ENCODE results near the gene IL1RAPL2. TPM values are rescaled to one million over a fixed set of nuclear protein-coding genes. Genes with fewer than 3 reads are reported as not detected.

The IL1RAPL2 gene
- total RNA-seq, 1 donor from 2014 or later, result not detected

DNA sequence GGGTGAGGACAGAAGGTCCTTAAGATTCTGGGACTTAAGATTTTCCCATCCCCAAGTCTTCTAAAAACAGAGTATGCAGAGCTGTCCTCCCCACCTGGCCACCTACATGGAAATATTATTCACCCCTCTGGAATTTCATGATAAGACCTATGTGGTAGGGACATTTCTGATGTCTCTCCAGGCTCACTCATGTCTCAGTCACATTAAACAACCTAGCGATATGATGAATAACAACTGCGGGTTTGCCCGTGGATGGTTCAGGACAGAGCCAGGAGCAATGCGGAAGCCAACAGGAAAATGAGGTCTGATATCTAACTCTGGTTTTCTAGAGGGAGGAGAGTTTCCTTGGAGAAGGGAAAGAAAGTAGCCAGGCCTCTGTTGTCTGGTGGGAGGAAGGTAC lies 607.1 kb downstream of the IL1RAPL2 start:
- Mint-ChIP-seq H3K9me3 (no peaks in the 10 kb centered on the region), H3K27me3 (no peaks in the 10 kb centered on the region), H3K36me3 (ENCODE audit: low read depth) (no peaks in the 10 kb centered on the region), H3K4me1 (no peaks in the 10 kb centered on the region), H3K27ac (no peak overlapping the region), H3K4me3 (no peak overlapping the region)
- DNase-seq, result no peak
- intact Hi-C loops (cut with micrococcal nuclease), result no loop called here
- POLR2A ChIA-PET, result no interaction called here
- TF ChIP-seq, protein P1, sequence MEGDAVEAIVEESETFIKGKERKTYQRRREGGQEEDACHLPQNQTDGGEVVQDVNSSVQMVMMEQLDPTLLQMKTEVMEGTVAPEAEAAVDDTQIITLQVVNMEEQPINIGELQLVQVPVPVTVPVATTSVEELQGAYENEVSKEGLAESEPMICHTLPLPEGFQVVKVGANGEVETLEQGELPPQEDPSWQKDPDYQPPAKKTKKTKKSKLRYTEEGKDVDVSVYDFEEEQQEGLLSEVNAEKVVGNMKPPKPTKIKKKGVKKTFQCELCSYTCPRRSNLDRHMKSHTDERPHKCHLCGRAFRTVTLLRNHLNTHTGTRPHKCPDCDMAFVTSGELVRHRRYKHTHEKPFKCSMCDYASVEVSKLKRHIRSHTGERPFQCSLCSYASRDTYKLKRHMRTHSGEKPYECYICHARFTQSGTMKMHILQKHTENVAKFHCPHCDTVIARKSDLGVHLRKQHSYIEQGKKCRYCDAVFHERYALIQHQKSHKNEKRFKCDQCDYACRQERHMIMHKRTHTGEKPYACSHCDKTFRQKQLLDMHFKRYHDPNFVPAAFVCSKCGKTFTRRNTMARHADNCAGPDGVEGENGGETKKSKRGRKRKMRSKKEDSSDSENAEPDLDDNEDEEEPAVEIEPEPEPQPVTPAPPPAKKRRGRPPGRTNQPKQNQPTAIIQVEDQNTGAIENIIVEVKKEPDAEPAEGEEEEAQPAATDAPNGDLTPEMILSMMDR (IDR thresholded peaks at IDR 0.05), result no peak
- CTCF ChIA-PET, result no interaction called here
- ATAC-seq (ENCODE audit: low read depth), result no peak

DNA sequence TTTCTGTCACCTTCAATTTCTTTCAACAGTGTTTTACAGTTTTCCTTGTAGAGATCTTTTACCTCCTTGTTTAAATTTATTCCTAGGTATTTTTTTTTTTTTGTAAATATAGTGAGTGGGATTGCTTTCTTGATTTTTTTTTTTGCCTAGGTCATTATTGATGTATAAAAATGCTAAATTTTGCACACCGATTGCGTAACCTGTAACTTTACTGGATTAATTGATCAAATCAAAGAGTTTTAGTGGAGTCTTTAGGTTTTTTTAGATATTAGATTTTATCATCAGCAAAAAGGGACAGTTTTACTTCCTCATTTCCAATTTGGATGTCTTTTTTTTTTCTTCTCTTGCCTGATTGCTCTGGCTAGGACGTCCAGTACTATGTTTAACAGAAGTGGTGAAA lies 613.6 kb downstream of the IL1RAPL2 start:
- TF ChIP-seq, protein P1 (IDR thresholded peaks at IDR 0.05), result no peak
- H3K4me1 Mint-ChIP-seq, result no peaks in the 10 kb centered on the region
- no peak overlapping the region for H3K27ac Mint-ChIP-seq
- H3K27me3 Mint-ChIP-seq, result no peaks in the 10 kb centered on the region
- POLR2A ChIA-PET, result no interaction called here
- no peak overlapping the region for H3K4me3 Mint-ChIP-seq
- CTCF ChIA-PET, result no interaction called here
- H3K36me3 Mint-ChIP-seq (ENCODE audit: low read depth), result no peaks in the 10 kb centered on the region
- no peaks in the 10 kb centered on the region for H3K9me3 Mint-ChIP-seq
- ATAC-seq (ENCODE audit: low read depth) (no peak), DNase-seq (no peak)
- intact Hi-C loops (cut with micrococcal nuclease), result no loop called here

DNA sequence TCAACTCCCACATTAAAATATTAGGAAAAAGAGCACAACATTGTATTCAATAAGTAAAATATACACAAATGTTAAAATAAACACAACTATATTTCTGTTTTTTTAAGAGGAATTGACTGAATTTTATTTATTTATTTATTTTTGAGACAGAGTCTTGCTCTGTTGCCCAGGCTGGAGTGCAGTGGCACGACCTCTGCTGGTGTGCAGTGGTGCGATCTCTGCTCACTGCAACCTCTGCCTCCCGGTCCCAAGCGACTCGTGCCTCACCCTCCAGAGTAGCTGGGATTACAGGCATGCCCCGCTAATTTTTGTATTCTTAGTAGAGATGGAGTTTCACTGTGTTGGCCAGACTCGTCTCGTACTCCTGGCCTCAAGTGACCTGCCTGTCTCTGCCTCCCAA lies 623.1 kb downstream of the IL1RAPL2 start:
- no peak overlapping the region for H3K4me3 Mint-ChIP-seq
- H3K27ac Mint-ChIP-seq, result no peak overlapping the region
- ChIA-PET CTCF (no interaction called here), POLR2A (no interaction called here)
- TF ChIP-seq, protein P1 (IDR thresholded peaks at IDR 0.05), result no peak
- H3K36me3 Mint-ChIP-seq (ENCODE audit: low read depth), result no peaks in the 10 kb centered on the region
- H3K9me3 Mint-ChIP-seq, result no peaks in the 10 kb centered on the region
- DNase-seq (no peak), ATAC-seq (ENCODE audit: low read depth) (no peak)
- H3K27me3 Mint-ChIP-seq, result no peaks in the 10 kb centered on the region
- intact Hi-C loops (cut with micrococcal nuclease), result no loop called here
- no peaks in the 10 kb centered on the region for H3K4me1 Mint-ChIP-seq

DNA sequence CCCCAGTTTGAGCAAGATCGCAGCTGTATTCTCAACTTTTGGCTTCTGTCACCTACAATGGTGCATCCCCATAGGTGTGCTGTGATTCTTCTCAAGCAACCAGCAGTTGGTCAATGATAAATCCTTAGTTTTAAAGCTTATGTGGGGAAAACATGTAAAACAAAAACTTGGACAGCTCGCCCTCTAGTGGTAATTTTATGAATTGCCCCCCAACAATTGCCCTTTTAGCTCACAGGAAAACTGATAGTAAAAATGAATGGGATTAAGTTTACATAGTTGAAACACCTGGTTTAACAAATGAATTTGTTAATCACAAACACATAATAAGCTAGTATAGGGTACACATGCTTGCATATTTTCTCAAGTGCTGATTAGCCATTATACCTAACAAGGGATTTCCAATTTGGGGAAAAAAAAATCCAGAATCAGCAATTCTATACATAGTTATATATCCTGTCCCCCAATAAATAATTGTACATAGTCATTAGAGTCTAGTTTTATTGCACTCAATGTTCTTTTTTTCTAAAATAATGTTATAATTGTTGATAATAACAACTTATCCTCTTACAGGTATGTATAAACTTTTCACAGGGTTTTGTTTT lies 624.4 kb downstream of the IL1RAPL2 start:
- Mint-ChIP-seq H3K27ac (no peak overlapping the region), H3K27me3 (no peaks in the 10 kb centered on the region), H3K4me1 (no peaks in the 10 kb centered on the region), H3K4me3 (no peak overlapping the region), H3K36me3 (ENCODE audit: low read depth) (no peaks in the 10 kb centered on the region), H3K9me3 (no peaks in the 10 kb centered on the region)
- POLR2A ChIA-PET, result no interaction called here
- no peak for DNase-seq
- intact Hi-C loops (cut with micrococcal nuclease), result no loop called here
- TF ChIP-seq, protein P1 (IDR thresholded peaks at IDR 0.05), result no peak
- ATAC-seq (ENCODE audit: low read depth), result no peak
- CTCF ChIA-PET, result no interaction called here

DNA sequence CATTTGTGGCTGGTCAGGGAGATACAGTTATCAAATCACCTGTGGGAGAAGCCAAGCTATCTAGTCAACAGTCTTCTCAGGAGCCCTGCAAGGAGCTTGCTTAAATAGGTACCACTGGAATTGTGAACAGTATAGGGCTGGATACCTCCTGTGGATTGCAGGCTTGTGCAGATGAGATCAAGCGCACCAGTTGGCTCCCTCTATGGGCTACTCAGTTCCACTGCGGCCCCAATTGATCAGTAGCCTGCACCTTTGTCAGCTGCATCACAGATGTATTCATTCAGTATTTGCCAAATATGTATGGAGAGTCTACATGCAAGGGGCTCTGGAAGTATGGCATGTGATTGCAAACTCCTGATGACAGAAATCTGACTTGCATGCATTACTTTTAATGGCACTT lies 625.9 kb downstream of the IL1RAPL2 start:
- H3K27me3 Mint-ChIP-seq, result no peaks in the 10 kb centered on the region

More for the DNA sequence above, 625.9 kb downstream of the IL1RAPL2 start:
- intact Hi-C loops (cut with micrococcal nuclease), result no loop called here
- no peak overlapping the region for H3K4me3 Mint-ChIP-seq
- no peak for ATAC-seq (ENCODE audit: low read depth)
- no peaks in the 10 kb centered on the region for H3K36me3 Mint-ChIP-seq (ENCODE audit: low read depth)
- H3K4me1 Mint-ChIP-seq, result no peaks in the 10 kb centered on the region
- ChIA-PET CTCF (no interaction called here), POLR2A (no interaction called here)
- no peak overlapping the region for H3K27ac Mint-ChIP-seq
- TF ChIP-seq, protein P1 (IDR thresholded peaks at IDR 0.05), result no peak
- H3K9me3 Mint-ChIP-seq, result no peaks in the 10 kb centered on the region
- DNase-seq, result no peak

Measured in activated B cell treated with CpG ODN at 0.5 μM for 24 hours (primary cell).